Erythroblast (primary cell): ENCODE results near the gene FAM20B.

ENCODE experiments used
- GATA1 ChIP-seq: IDR thresholded peaks from 2 replicates; pipeline ENCODE4 v1.6.1; 2011; ENCODE audit warnings: low read depth, mild to moderate bottlenecking, control low read depth, low read length, moderate library complexity
- POLR2A ChIP-seq: IDR thresholded peaks from 2 replicates; pipeline ENCODE4 v1.6.1; 2011; ENCODE audit warnings: mild to moderate bottlenecking, low read length

DNA sequence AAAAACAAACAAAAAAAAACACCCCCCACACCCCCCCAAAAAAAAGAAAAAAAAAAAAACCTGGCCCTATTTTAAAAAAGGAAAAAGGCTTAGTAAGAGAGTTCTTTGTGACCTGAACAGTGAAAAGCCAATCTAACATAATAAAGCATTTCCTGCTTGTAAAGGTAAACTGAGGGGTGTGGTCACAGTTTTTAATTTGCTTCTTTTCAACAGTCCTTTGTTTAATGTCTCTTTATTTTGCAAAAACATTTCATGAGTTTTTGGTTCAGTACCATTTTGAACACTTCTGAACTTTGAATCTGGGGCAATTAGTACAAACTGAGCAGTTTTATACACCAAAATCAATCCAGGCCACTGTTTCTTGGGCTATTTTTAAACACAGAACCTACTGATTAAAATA lies 93.8 kb downstream of the FAM20B start:
- TF ChIP-seq POLR2A (no peak), GATA1 (no peak)
